K562 (cell line): ENCODE results near the gene HKDC1. TPM values are rescaled to one million over a fixed set of nuclear protein-coding genes. Genes with fewer than 3 reads are reported as not detected.
A peak's percentile ranks its signal among the peaks of the same experiment; 100 is the strongest.

Experiments
- ATF2 ChIP-seq: sonication (generic); formaldehyde crosslinking; IDR thresholded peaks from 2 replicates; pipeline ENCODE4 v1.8.1; 2022; ENCODE audit warnings: missing genetic modification reagents
- CREB1 ChIP-seq, 2 experiments: sonication (generic) in 1 of 2; formaldehyde crosslinking in 1 of 2; IDR thresholded peaks; 2 replicates each; pipeline versions ENCODE4 v1.6.1 to v1.8.0; 2012 to 2022; ENCODE audit warnings: inconsistent platforms in 1 of 2, mild to moderate bottlenecking in 1 of 2, missing genetic modification reagents in 1 of 2, moderate library complexity in 1 of 2
- FOXJ2 ChIP-seq: fragments of 200-800 bp; sonication (Bioruptor generic); IDR thresholded peaks from 2 replicates; pipeline ENCODE4 v1.6.1; 2016; ENCODE audit warnings: missing genetic modification characterization, missing compliant biosample characterization
- HDAC2 ChIP-seq: fragments of 450-650 bp; IDR thresholded peaks from 2 replicates; pipeline ENCODE4 v1.6.1; 2016; ENCODE audit warnings: mild to moderate bottlenecking
- HDAC3 ChIP-seq: fragments of 450-650 bp; IDR thresholded peaks from 2 replicates; pipeline ENCODE4 v1.6.1; 2018; ENCODE audit warnings: borderline replicate concordance, mild to moderate bottlenecking, moderate library complexity; ENCODE audit not compliant: partially characterized antibody
- HDAC8 ChIP-seq: fragments of 450-650 bp; IDR thresholded peaks from 2 replicates; pipeline ENCODE4 v1.6.1; 2016; ENCODE audit warnings: mild to moderate bottlenecking, missing genetic modification characterization, moderate library complexity, missing compliant biosample characterization
- JUND ChIP-seq, 2 experiments: IDR thresholded peaks; 2 replicates in 1 of 2; 3 replicates in 1 of 2; pipeline ENCODE4 v1.6.1; 2011; ENCODE audit warnings: borderline replicate concordance in 2 of 2, low read depth in 2 of 2, low read length in 2 of 2, improper control_type of control experiment in 1 of 2, missing biosample characterization in 1 of 2, missing genetic modification characterization in 1 of 2, missing genetic modification reagents in 1 of 2
- L3MBTL2 ChIP-seq: fragments of 450-650 bp; IDR thresholded peaks from 2 replicates; pipeline ENCODE4 v1.6.1; 2016; ENCODE audit warnings: mild to moderate bottlenecking, moderate library complexity
- LEF1 ChIP-seq: fragments of 450-650 bp; IDR thresholded peaks from 2 replicates; pipeline ENCODE4 v1.6.1; 2016; ENCODE audit warnings: mild to moderate bottlenecking
- THRB ChIP-seq: fragments of 450-650 bp; formaldehyde crosslinking; conservative IDR thresholded peaks from 2 replicates; pipeline ENCODE4 v1.4.0; 2022; ENCODE audit warnings: mild to moderate bottlenecking, missing genetic modification characterization
- ZNF592 ChIP-seq: fragments of 450-650 bp; IDR thresholded peaks from 2 replicates; pipeline ENCODE4 v1.6.1; 2017; ENCODE audit warnings: antibody characterized with exemption, mild to moderate bottlenecking
- ZNF766 ChIP-seq: fragments of 200-800 bp; sonication (Bioruptor generic); conservative IDR thresholded peaks from 2 replicates; pipeline ENCODE4 v1.6.1; 2016; ENCODE audit warnings: missing genetic modification characterization, missing compliant biosample characterization
- polyA plus RNA-seq, 8 experiments: library from polyadenylated mRNA; depleted of rRNA in 4 of 8; stranded (reverse) in 5 of 8; unstranded in 3 of 8; fragments of >200 nt; fragmentation: Nextera tagmentation in 2 of 8; fragmentation: Illumina TruSeq in 1 of 8; extraction: Ambion mirVana in 2 of 8; extraction: Trizol in 1 of 8; gene quantifications; 2 replicates each; pipeline versions ENCODE4 v1.2.1 to v1.2.3, GENCODE V29; 2011 to 2014; ENCODE audit warnings: inconsistent platforms in 1 of 8, missing spikeins in 1 of 8
- total RNA-seq, 7 experiments: library from RNA; depleted of rRNA in 6 of 7; stranded (reverse); fragments of >200 nt in 6 of 7; fragmentation: Illumina TruSeq in 2 of 7; extraction: Trizol in 2 of 7; gene quantifications; 2 replicates each; pipeline versions ENCODE4 v1.2.1 to v1.2.3, GENCODE V29; 2011 to 2021; ENCODE audit warnings: low replicate concordance in 1 of 7

The HKDC1 gene
- total and polyA plus RNA-seq, 9 of the 15 experiments (the other 6 are each of a cell fraction or from before 2014, with no cell fraction given): 0.04 to 0.22 (median 0.11) TPM; not detected in 5

GRCh38 chr10:69213591-69214311 lies 6.4 kb upstream of the HKDC1 start (continued):
- peak; percentile 38; the same call in 1 of the 2 replicates for TF ChIP-seq ZNF592
- no peak for TF ChIP-seq ATF2 (CRISPR knock-in tag)
- TF ChIP-seq LEF1: peak; percentile 77; the same call in 1 of the 2 replicates
- peak; percentile 82; the same call in 1 of the 2 replicates for TF ChIP-seq ZNF766 (CRISPR knock-in tag)
- peak; percentile 79; the same call in 1 of the 2 replicates for TF ChIP-seq JUND (IDR thresholded peaks at IDR 0.05; ENCODE audit: borderline replicate concordance, low read depth, low read length)
- TF ChIP-seq JUND (tag; IDR thresholded peaks at IDR 0.05; ENCODE audit: borderline replicate concordance, low read depth, low read length): peak; percentile 84; the same call in 2 of the 3 replicates
- peak; percentile 30 for TF ChIP-seq HDAC3
- peak; percentile 58; the same call in 1 of the 2 replicates for TF ChIP-seq HDAC8 (tag)
- TF ChIP-seq L3MBTL2: peak; percentile 95
- TF ChIP-seq CREB1 (IDR thresholded peaks at IDR 0.05): no peak
- TF ChIP-seq CREB1 (CRISPR knock-in tag; IDR thresholded peaks at IDR 0.05): peak; percentile 23; the same call in 1 of the 2 replicates
- no peak for TF ChIP-seq THRB (CRISPR knock-in tag)
- TF ChIP-seq FOXJ2 (tag): peak; percentile 92
- peak; percentile 71; the same call in 1 of the 2 replicates for TF ChIP-seq HDAC2
